HepG2 (cell line): Measurements from ENCODE around the gene USB1. TPM values are rescaled to one million over a fixed set of nuclear protein-coding genes. Genes with fewer than 3 reads are reported as not detected.

ENCODE experiments used
- CCDC6 ChIP-seq: sonication (generic); formaldehyde crosslinking; IDR thresholded peaks from 2 replicates; pipeline ENCODE4 v1.8.1; 2022; ENCODE audit warnings: mild to moderate bottlenecking, missing genetic modification reagents, moderate library complexity
- FOXA1 ChIP-seq, 2 experiments: fragments of 450-650 bp in 1 of 2; sonication (generic) in 1 of 2; formaldehyde crosslinking in 1 of 2; IDR thresholded peaks; 2 replicates each; pipeline versions ENCODE4 v1.4.0 to v1.6.1; 2016 to 2020; ENCODE audit warnings: missing genetic modification reagents in 1 of 2
- HDAC1 ChIP-seq: sonication (generic); formaldehyde crosslinking; IDR thresholded peaks from 2 replicates; pipeline ENCODE4 v1.5.1; 2020; ENCODE audit warnings: mild to moderate bottlenecking, missing genetic modification reagents
- MXD4 ChIP-seq: IDR thresholded peaks from 2 replicates; pipeline ENCODE4 v1.6.1; 2016; ENCODE audit warnings: mild to moderate bottlenecking, missing biosample characterization, missing genetic modification reagents
- NCOA5 ChIP-seq: sonication (generic); formaldehyde crosslinking; IDR thresholded peaks from 2 replicates; pipeline ENCODE4 v1.4.0; 2020; ENCODE audit warnings: missing genetic modification reagents
- NKX3-1 ChIP-seq: sonication (generic); formaldehyde crosslinking; IDR thresholded peaks from 2 replicates; pipeline ENCODE4 v1.5.0; 2020; ENCODE audit warnings: missing genetic modification reagents
- NR2F6 ChIP-seq, 2 experiments: IDR thresholded peaks; 2 replicates each; pipeline ENCODE4 v1.6.1; 2016; ENCODE audit warnings: antibody characterized with exemption in 1 of 2, mild to moderate bottlenecking in 1 of 2
- PAF1 ChIP-seq: IDR thresholded peaks from 2 replicates; pipeline ENCODE4 v1.6.1; 2016; ENCODE audit warnings: missing genetic modification reagents, missing compliant biosample characterization
- RBFOX2 ChIP-seq: fragments of 200-400 bp; formaldehyde crosslinking; IDR thresholded peaks from 2 replicates; pipeline ENCODE4 v1.6.1; 2017; ENCODE audit warnings: low read depth, mild to moderate bottlenecking, low read length
- SRSF1 ChIP-seq: fragments of 200-400 bp; formaldehyde crosslinking; optimal IDR thresholded peaks from 2 replicates; pipeline ENCODE3; 2017; ENCODE audit warnings: mild to moderate bottlenecking, low read depth, low read length, moderate library complexity
- SRSF4 ChIP-seq: fragments of 200-400 bp; formaldehyde crosslinking; IDR thresholded peaks from one replicate; pipeline ENCODE4 v1.6.1; 2018; ENCODE audit warnings: mild to moderate bottlenecking, low read depth, low read length, moderate library complexity; ENCODE audit not compliant: poor library complexity, severe bottlenecking
- ZIK1 ChIP-seq: sonication (generic); formaldehyde crosslinking; IDR thresholded peaks from 2 replicates; pipeline ENCODE4 v1.5.0; 2020; ENCODE audit warnings: mild to moderate bottlenecking, low read depth, missing genetic modification reagents, borderline replicate concordance
- ZKSCAN8 ChIP-seq: IDR thresholded peaks from 2 replicates; pipeline ENCODE4 v1.6.1; 2016; ENCODE audit warnings: borderline replicate concordance, missing genetic modification reagents, missing compliant biosample characterization
- ZMAT3 ChIP-seq: sonication (generic); formaldehyde crosslinking; conservative IDR thresholded peaks from 2 replicates; pipeline ENCODE4 v1.7.0; 2021; ENCODE audit warnings: missing genetic modification reagents
- ZMYM2 ChIP-seq: sonication (generic); formaldehyde crosslinking; IDR thresholded peaks from 2 replicates; pipeline ENCODE4 v1.8.0; 2022; ENCODE audit warnings: mild to moderate bottlenecking, missing genetic modification reagents
- ZNF232 ChIP-seq: sonication (generic); formaldehyde crosslinking; IDR thresholded peaks from 2 replicates; pipeline ENCODE4 v1.4.0; 2020; ENCODE audit warnings: missing genetic modification reagents, borderline replicate concordance
- ZNF382 ChIP-seq: sonication (generic); formaldehyde crosslinking; IDR thresholded peaks from 2 replicates; pipeline ENCODE4 v1.5.0; 2020; ENCODE audit warnings: missing genetic modification reagents, mild to moderate bottlenecking, borderline replicate concordance
- ZNF468 ChIP-seq: sonication (generic); formaldehyde crosslinking; IDR thresholded peaks from 2 replicates; pipeline ENCODE4 v1.8.0; 2022; ENCODE audit warnings: mild to moderate bottlenecking, moderate library complexity, missing genetic modification reagents
- ZNF557 ChIP-seq: sonication (generic); formaldehyde crosslinking; IDR thresholded peaks from 2 replicates; pipeline ENCODE4 v1.4.0; 2020; ENCODE audit warnings: missing genetic modification reagents
- ZNF570 ChIP-seq: sonication (generic); formaldehyde crosslinking; IDR thresholded peaks from 2 replicates; pipeline ENCODE4 v1.4.0; 2020; ENCODE audit warnings: mild to moderate bottlenecking, missing genetic modification reagents, borderline replicate concordance
- ZNF670 ChIP-seq: sonication (generic); formaldehyde crosslinking; IDR thresholded peaks from 2 replicates; pipeline ENCODE4 v1.8.0; 2022; ENCODE audit warnings: mild to moderate bottlenecking, missing genetic modification reagents, borderline replicate concordance
- ZNF747 ChIP-seq: sonication (generic); formaldehyde crosslinking; IDR thresholded peaks from 2 replicates; pipeline ENCODE4 v1.8.1; 2023; ENCODE audit warnings: missing genetic modification reagents, mild to moderate bottlenecking, borderline replicate concordance
- ZNF766 ChIP-seq: sonication (generic); formaldehyde crosslinking; IDR thresholded peaks from 2 replicates; pipeline ENCODE4 v1.5.0; 2020; ENCODE audit warnings: missing genetic modification reagents, borderline replicate concordance
- polyA plus RNA-seq, 8 experiments: library from polyadenylated mRNA; depleted of rRNA in 3 of 8; stranded (reverse) in 7 of 8; unstranded in 1 of 8; fragments of >200 nt; fragmentation: Illumina TruSeq in 4 of 8; extraction: Trizol in 4 of 8; gene quantifications; 2 replicates each; pipeline versions ENCODE4 v1.2.1 to v1.2.3, GENCODE V29; 2011 to 2016; ENCODE audit warnings: low read depth in 4 of 8, missing spikeins in 1 of 8, mixed read lengths in 1 of 8; ENCODE audit not compliant: insufficient read depth in 1 of 8
- total RNA-seq, 5 experiments: library from RNA; depleted of rRNA; stranded (reverse); fragments of >200 nt; fragmentation: Illumina TruSeq; extraction: Trizol; gene quantifications; 2 replicates each; pipeline ENCODE4 v1.2.3, GENCODE V29; 2016; ENCODE audit warnings: low read depth in 1 of 5
- TF ChIP-seq, protein P1 (sequence below): sonication (generic); formaldehyde crosslinking; IDR thresholded peaks from 2 replicates; pipeline ENCODE4 v1.8.0; 2022; ENCODE audit warnings: low read depth, missing genetic modification reagents
- TF ChIP-seq, protein P2 (sequence below): sonication (generic); formaldehyde crosslinking; IDR thresholded peaks from 2 replicates; pipeline ENCODE4 v1.4.0; 2020; ENCODE audit warnings: mild to moderate bottlenecking, missing genetic modification reagents
- TF ChIP-seq, protein P3 (sequence below): sonication (generic); formaldehyde crosslinking; IDR thresholded peaks from 2 replicates; pipeline ENCODE4 v1.5.1; 2020; ENCODE audit warnings: missing genetic modification reagents, mild to moderate bottlenecking, borderline replicate concordance

The USB1 gene
- total and polyA plus RNA-seq, 2 of the 13 experiments (the other 11 are each of a cell fraction or from before 2014, with no cell fraction given): 16.7 to 65.4 TPM

GRCh38 chr16:58000706-58001676, at the start of gene USB1 (continued):
- TF ChIP-seq, protein P1, sequence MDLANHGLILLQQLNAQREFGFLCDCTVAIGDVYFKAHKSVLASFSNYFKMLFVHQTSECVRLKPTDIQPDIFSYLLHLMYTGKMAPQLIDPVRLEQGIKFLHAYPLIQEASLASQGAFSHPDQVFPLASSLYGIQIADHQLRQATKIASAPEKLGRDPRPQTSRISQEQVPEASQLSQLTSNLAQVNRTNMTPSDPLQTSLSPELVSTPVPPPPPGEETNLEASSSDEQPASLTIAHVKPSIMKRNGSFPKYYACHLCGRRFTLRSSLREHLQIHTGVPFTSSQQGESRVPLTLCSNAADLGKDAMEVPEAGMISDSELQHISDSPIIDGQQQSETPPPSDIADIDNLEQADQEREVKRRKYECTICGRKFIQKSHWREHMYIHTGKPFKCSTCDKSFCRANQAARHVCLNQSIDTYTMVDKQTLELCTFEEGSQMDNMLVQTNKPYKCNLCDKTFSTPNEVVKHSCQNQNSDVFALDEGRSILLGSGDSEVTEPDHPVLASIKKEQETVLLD (CRISPR knock-in tag): no peak
- 0 out of 2 replicates have a peak, but pooled peaks have one; percentile 42 for TF ChIP-seq ZNF747
- no peak for TF ChIP-seq ZNF382
- TF ChIP-seq NCOA5: no peak
- no peak; the same call in 1 of the 2 replicates for TF ChIP-seq NR2F6 (IDR thresholded peaks at IDR 0.05)
- TF ChIP-seq NR2F6 (CRISPR knock-in tag; IDR thresholded peaks at IDR 0.05): peak; percentile 65
- TF ChIP-seq ZNF766 (CRISPR knock-in tag): peak; percentile 42; the same call in 1 of the 2 replicates
- TF ChIP-seq RBFOX2: peak; percentile 88
- 0 out of 2 replicates have a peak, but pooled peaks have one; percentile 18 for TF ChIP-seq ZNF557 (CRISPR knock-in tag)
- peak; percentile 45; the same call in 1 of the 2 replicates for TF ChIP-seq ZIK1 (CRISPR knock-in tag)
- TF ChIP-seq, protein P2, sequence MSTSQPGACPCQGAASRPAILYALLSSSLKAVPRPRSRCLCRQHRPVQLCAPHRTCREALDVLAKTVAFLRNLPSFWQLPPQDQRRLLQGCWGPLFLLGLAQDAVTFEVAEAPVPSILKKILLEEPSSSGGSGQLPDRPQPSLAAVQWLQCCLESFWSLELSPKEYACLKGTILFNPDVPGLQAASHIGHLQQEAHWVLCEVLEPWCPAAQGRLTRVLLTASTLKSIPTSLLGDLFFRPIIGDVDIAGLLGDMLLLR (CRISPR knock-in tag): peak; percentile 48; the same call in 1 of the 2 replicates
- no peak for TF ChIP-seq FOXA1 (IDR thresholded peaks at IDR 0.05)
- 0 out of 2 replicates have a peak, but pooled peaks have one; percentile 19 for TF ChIP-seq FOXA1 (CRISPR knock-in tag; IDR thresholded peaks at IDR 0.05)
- peak; percentile 70; the same call in 1 of the 2 replicates for TF ChIP-seq ZMYM2 (CRISPR knock-in tag)
- TF ChIP-seq MXD4 (CRISPR knock-in tag): peak; percentile 96
- 0 out of 2 replicates have a peak, but pooled peaks have one; percentile 46 for TF ChIP-seq NKX3-1 (CRISPR knock-in tag)
- TF ChIP-seq ZMAT3 (CRISPR knock-in tag): 0 out of 2 replicates have a peak, but pooled peaks have one; percentile 18
- peak; percentile 57 for TF ChIP-seq SRSF1
- no peak for TF ChIP-seq ZNF232
- TF ChIP-seq, protein P3, sequence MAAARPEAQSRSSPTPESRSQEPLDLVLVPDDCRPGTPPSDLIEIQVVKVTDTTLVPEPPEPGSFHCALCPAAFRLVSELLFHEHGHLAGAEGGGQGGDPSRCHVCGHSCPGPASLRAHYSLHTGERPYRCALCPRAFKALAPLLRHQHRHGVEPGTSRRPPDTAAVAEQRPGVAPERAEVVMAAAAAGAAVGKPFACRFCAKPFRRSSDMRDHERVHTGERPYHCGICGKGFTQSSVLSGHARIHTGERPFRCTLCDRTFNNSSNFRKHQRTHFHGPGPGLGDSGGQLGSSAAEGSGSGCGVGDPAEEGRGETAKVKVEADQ: peak; percentile 56; the same call in 1 of the 2 replicates
- TF ChIP-seq ZKSCAN8 (CRISPR knock-in tag): 0 out of 2 replicates have a peak, but pooled peaks have one; percentile 10
- no peak for TF ChIP-seq SRSF4
- TF ChIP-seq ZNF468: no peak
- TF ChIP-seq PAF1 (CRISPR knock-in tag): no peak
- TF ChIP-seq CCDC6 (CRISPR knock-in tag): peak; percentile 65; the same call in 1 of the 2 replicates
- peak; percentile 80; the same call in 1 of the 2 replicates for TF ChIP-seq ZNF670 (CRISPR knock-in tag)
- TF ChIP-seq ZNF570 (CRISPR knock-in tag): no peak
- TF ChIP-seq HDAC1 (CRISPR knock-in tag): peak; percentile 93
